Erythroblast (primary cell): ENCODE measurements around the gene GPR107.

Experiments used
- DNase-seq, 2 experiments: peaks; one replicate each; lab custom pipeline; 2025; lab: John Stamatoyannopoulos, UW
- GATA1 ChIP-seq: IDR thresholded peaks from 2 replicates; pipeline ENCODE4 v1.6.1; 2011; ENCODE audit warnings: low read depth, mild to moderate bottlenecking, control low read depth, low read length, moderate library complexity
- POLR2A ChIP-seq: IDR thresholded peaks from 2 replicates; pipeline ENCODE4 v1.6.1; 2011; ENCODE audit warnings: mild to moderate bottlenecking, low read length

GPR107 gene

DNA sequence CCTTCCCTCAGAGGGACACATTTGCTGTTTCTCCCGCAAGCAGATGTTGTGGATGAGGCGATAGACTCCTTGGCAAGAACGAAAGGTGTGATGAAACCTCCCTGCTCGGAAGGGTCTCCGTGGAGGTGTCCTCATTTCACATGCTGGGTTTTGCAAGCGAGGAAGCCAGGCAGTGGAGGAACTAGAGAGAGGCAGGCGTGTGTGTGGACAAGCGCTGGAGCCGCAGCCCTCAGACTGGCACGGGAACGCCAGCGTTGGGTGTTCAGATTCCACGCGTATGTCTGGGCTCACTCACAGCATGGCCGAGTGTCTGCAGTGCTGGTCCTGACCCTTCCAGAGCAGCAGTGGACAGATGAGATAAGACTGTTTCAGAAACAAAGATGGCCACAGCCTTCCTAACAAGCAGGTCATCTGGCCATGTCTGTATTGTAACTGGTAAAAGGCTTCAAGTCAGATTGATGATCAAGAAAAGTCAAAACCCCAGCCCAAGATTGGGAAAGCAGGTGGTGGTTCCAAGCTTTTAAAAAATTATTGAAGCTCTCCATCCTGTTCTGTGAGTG lies 83.5 kb downstream of the GPR107 start:
- no peak for DNase-seq
- TF ChIP-seq POLR2A, result no peak
- no peak for TF ChIP-seq GATA1

DNA sequence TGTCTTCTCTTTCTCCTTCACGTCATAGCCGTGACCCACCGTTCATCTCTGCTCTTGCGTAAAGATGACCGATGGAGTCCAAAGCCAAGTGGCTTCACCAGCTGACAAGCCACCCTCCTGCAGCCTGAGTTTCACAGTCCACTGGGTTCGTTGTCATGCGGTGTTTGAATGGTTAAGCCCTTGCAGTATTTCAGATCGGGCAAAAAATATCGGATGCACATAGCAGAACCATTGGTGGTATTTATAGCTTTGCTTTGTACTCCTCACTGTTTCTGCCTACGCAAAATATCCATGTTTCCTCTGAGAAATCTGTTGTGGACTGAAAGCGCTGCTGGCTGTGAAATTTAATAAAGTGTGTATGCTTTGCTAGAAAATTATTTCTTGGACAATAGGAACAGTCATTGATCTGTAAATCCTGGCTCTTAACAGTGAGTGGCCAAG lies 84.0 kb downstream of the GPR107 start:
- no peak for DNase-seq
- TF ChIP-seq POLR2A, result no peak
- TF ChIP-seq GATA1, result no peak

DNA sequence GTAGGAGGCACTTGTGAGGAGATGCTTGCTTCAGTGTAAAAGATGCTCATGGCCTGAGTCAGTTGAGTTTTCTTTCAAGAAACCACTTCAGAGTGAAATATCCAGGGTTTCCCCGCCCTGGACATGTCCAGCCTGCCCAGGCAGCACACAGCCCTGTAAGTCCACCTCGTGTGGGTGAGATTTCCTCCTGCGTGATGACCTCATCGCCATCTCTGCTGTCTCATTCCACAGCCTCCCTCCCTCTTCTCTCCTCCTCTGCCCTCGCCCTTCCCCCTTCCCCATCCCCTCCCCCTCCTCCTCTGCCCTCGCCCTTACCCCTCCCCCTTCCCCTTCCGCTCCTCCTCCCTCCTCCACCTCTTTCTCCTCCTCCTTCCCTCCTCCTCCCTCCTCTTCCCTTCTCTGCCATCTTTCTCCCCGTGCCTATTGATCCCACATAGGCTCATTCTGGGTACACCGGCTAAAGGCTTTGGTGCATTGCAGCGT lies 84.5 kb downstream of the GPR107 start:
- TF ChIP-seq GATA1 (no peak), POLR2A (no peak)
- peak; percentile 73 to 89 for DNase-seq

DNA sequence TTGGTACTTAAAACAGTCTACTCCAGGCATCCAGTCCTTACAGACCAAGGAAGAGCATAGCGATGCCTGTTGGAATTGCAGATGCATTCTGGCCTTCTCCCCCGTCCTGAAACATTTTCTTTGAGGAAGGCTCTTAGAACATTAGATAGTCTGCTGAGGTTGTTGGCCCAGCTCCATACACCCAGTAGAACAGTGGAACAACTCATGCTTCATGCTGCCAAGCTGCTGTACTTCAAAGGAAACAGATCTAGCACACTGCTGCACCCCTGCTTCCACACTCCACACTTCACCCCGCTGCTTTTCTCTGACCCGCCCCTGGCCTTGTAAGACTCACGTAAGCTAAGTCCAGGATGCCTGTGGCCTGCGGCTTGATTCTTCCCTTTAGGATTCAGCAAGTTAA lies 85.1 kb downstream of the GPR107 start:
- peak; percentile 29 for TF ChIP-seq POLR2A
- no peak for TF ChIP-seq GATA1
- DNase-seq, result peak; percentile 47 to 60

DNA sequence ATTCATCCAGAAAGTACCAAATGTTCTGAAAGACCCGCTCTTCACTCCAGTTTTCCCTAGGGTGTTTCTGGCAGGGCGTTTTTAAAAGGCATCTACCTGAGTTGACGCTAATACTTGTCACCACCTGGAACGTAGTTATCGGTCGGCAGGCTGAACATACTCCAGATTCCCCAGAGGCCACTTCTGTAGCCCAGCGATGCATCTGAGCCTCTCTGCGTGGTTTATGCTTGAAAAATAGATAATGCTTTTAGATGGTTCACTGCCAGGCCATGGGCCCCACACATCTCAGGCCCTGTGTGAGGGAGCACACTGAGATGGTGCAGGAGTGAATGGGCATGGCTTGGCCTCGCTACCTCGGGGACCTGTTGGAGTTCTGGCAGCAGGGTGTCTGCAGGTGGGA lies 85.5 kb downstream of the GPR107 start:
- no peak for DNase-seq
- TF ChIP-seq POLR2A (no peak), GATA1 (no peak)

DNA sequence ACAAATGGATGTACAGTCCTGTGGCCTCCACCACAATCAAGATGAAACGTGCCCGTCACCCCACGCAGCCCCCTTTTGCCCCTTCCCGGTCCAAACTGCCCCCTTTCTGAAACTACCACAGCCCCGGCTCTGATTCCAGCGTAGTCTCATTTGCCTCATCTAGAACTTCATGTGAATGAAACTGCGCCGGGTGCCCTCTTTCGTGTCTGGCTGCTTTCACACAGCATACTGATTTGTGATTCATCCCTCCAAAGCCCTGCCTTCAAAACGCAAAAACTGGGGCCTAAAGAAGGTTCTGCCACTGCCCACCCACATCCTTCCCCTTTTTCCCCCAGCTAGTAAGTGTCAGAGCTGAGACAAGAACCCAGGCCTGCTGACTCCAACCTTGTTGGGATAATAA lies 87.0 kb downstream of the GPR107 start:
- no peak for TF ChIP-seq GATA1
- TF ChIP-seq POLR2A, result no peak
- no peak for DNase-seq

DNA sequence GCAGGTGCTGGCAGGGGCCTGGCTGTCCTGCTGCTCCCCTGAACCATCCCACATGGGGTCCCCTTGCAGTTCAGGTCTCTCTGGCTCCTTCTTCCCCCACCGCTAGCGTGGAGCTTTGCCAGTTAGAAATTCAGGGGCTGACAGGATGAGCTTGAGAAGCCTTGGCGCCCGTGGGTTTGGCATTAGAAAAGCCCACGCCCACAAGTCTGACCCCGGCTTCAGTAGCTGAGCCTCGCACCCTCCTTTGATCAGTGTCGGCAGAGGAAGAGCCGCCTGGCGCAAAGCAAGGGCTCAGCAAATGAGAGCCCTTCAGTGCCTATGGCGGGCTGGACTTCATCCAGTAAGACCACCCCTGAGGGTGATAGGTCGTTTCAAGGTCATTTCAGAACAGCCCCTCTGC lies 88.3 kb downstream of the GPR107 start:
- peak; percentile 16 for TF ChIP-seq POLR2A
- no peak for TF ChIP-seq GATA1
- no peak for DNase-seq

DNA sequence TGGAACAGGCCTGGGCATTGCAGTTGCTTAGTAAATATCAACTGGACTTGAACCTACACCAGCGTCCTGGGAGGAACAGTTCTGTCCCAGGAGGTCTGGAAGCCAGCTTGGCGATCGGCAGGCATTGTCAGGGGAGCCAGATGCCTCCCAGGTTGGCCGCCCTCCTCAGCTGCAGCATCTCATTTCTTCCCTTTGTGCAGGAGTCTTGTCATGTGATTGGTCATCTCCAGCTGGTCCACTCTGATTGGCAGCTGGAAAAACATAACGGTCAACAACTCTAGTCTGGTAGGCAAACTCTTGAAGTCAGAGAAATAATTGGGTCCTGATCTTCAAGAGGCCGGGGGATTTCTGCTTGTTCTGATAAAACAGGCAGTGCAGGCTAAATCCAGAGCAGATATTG lies 88.9 kb downstream of the GPR107 start:
- DNase-seq, result peak in 1 of 2 experiments; percentile 39
- TF ChIP-seq GATA1 (no peak), POLR2A (no peak)

DNA sequence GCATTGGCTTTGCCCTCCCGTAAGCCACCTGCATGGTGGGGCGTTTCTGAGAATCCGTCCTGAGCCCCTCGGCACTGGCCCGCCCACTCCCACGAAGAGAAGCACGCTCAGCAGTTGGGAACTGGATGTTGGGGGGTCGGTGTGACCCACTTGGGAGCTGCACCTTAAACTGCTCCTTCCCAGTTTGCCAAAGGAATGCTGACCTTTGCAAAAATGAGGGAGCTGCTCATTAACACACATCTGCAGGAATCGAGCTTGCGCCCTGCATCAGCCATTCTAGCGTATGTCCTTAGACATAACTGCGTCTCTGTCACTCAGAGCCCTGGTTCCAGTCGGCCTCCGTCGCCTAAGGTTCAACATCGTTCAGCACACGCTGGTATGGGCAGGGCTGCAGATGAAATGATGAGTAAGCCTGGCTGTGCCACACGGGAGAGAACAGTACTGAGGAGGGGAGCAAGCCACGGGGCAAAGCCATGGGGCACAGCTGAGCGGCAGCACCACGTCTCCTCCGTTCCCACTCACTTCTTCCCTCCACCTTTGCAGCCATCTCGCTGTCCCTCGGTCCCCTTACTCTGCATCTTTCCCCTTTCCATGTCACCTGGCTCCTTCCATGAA lies 89.7 kb downstream of the GPR107 start:
- TF ChIP-seq GATA1, result no peak
- TF ChIP-seq POLR2A, result no peak
- DNase-seq, result no peak

DNA sequence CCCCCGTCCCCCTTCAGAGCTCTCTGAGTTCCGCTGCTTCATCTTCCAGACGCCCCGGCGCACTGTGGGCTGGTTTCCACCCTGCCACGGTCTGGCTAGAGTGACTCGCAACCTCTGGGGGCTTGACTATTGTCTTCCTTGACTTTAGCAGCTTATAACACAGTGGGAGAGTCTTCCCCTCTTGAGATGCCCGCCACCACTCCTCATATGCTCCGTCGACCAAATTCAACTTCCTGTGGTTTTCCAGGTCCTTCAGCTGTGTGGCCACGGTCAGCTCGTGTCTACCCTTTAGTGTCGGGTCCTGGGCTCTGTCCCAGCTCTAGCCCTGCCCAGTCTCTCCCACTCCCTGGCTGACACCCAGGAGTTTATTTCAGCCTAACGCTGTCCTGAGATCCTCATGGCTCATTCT lies 90.3 kb downstream of the GPR107 start:
- DNase-seq, result no peak
- TF ChIP-seq POLR2A (peak; percentile 14), GATA1 (no peak)

DNA sequence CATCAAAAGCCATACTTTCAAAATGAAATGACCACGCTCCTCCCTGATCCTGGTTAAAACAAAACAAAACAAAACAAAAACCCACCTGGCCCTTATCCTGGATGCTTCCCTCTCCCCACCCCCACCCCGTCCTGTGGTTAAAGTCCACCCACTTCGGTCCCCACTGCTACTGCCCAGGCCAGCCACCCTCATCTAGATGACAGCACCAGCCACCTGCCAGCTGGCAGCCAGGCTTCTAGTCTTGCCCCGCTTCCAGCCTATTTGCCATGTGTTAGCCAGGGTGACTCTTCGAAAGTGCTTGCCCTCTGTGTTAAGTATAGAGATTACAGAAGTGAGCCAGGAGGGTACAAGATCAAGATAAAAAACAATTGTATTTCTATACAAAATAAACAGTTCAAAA lies 91.0 kb downstream of the GPR107 start:
- TF ChIP-seq POLR2A, result no peak
- TF ChIP-seq GATA1, result no peak
- no peak for DNase-seq

DNA sequence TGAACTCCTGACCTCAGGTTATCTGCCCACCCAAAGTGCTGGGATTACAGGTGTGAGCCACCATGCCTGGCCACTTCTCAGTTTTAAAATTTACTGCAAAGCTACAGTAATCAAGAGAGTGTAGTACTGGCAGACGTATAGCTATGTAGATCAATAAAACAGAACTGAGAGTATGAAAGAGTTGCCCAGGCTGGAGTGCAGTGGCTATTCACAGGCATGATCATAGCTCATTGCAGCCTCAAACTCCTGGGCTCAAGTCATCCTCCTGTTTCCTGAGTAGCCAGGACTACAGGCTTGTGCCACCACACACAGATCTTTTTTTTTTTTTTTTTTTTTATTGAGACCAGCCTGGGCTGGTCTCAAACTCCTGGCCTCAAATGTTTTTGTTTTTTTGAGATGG lies 92.0 kb downstream of the GPR107 start:
- no peak for DNase-seq
- TF ChIP-seq POLR2A (no peak), GATA1 (no peak)

DNA sequence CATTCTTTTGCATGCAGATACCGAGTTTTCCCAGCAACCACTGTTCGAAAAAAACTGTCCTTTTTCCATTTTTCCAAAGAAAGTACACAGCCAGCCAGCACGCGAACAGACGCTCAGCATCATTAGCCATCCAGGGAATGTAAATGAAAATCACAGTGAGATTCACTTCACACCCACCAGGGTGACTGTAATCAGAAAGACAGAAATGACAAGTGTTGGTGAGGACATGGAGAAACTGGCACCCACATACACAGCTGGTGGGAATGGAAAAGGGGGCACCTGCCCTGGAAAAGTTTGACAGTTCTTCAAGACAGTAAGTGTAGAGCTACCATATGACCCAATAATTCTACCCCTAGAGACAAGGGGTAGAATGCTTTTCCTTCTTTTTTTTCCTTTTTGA lies 93.5 kb downstream of the GPR107 start:
- TF ChIP-seq POLR2A (no peak), GATA1 (no peak)
- no peak for DNase-seq

DNA sequence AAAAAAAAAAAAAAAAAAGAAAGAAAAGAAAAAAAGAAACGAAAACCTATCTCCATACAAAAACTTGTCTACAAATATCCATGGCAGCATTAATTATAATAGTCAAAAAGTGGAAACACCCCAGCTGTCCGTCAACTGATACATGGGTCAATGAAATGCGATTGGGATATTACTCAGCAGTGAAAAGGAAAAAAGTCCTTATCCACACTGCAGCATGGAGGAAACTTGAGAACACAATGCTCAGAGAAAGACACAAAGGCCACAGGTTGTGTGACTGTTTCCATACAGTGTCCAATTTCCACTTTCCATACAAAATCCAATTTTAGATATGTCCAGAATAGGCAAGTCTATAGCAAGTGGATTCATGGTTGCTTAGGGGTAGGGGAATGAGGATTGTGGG lies 94.2 kb downstream of the GPR107 start:
- DNase-seq, result no peak
- TF ChIP-seq POLR2A (no peak), GATA1 (no peak)

DNA sequence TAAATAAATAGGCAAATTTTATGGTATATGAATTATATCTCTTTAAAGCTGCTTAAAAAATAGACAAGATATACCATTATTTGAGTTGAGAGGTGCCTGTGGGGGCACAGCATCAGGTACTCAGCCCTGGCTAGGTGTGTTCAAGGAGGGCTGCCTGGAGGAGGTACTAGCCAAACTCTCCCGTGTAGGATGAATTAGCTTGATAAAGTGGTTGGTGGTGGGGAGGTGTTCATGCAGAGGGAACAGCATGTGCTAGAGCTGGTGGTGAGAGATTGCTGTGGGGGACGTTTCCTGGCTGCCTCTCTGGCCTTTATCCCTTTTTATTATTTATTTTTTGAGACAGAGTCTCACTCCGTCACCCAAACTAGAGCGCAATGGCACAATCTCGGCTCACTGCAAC lies 95.3 kb downstream of the GPR107 start:
- DNase-seq, result no peak

More for the DNA sequence above, 95.3 kb downstream of the GPR107 start:
- TF ChIP-seq GATA1, result no peak
- no peak for TF ChIP-seq POLR2A
